Inflammatory macrophage treated with lipopolysaccharide for 1 hour (primary cell): ENCODE data around the gene CDC42BPG.
"Not testable (repeated sequence)": the region's sequence is repeated elsewhere in the genome, so short reads cannot be mapped to it uniquely, and the experiment has no call there.

Experiments used
- DNase-seq, 2 donors: peaks; one replicate each; pipeline ENCODE4 v3.0.0-alpha.2; 2020 to 2022

CDC42BPG gene

DNA sequence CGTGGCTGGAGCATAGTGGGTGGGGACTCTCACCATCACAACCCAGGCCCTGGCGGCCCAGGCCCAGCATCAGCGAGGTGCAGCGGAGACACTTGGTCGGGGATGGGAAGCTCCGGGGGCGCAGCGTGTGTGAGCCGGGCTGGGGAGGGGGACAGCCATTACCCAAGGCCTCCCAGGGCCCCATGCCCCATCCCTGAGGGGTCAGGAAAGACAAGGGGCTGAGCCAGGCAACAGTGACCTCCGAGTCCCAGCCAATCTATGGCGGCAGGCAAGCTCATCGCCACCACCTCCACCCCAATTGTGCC lies 11.3 kb downstream of the CDC42BPG start:
- DNase-seq: no peak

DNA sequence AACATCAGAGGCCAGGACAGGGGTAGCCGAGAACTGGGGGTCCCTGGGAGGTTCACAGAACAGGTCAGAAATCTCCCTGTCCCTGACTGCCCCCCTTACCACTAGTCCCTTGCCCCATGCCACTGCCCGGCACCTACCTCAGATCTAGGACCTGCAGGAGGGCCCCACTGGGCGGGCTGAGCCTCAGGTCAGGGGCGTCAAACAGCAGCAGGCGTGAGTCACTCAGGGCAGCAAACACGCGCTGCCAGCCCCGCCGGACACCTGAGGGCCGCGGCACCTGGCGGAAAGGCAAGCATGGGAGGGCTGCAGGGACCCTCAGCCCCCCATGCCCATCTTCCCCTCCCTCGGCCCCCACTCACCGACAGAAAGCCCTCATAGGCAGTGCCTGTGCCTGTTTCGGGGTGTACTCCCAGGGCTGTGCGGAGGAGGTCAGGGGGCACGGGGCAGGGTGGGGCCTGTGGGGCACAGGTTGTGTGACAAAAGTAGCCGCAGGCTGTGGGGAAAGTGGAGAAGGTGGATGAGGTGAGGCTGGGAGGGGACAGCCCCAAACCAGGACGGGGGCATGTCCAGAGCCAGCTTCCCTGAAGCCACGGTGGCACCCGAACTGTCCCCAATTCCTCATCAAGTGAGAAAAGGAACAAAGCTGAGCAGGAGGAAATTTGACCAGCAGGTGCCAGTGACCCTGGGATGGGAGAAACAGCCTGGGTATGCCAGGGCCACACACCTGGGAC lies 11.8 kb downstream of the CDC42BPG start:
- no peak for DNase-seq

DNA sequence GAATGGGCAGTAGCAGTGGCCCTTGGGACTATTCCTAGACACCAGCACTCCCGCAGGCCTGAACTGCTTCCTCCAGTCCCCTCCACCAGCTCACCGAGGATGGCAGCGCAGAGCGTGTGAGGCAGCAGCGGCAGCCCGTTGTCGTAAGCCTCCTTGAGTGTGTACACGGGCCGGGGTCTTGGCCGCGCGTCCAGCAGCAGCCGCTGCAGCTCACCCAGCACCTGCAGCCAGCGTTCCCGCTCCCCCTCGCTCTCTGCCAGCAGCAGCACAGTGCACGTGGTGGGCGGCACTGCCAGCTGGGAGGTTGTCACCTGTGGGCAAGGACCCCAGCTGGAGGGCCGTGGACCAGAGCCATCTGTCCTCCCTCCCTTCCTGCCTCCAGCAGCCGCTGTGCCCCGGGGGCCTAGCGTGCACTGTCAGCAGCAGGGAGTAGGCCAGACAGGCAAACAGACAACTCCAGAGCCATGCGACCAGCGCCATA lies 13.0 kb downstream of the CDC42BPG start:
- no peak for DNase-seq

DNA sequence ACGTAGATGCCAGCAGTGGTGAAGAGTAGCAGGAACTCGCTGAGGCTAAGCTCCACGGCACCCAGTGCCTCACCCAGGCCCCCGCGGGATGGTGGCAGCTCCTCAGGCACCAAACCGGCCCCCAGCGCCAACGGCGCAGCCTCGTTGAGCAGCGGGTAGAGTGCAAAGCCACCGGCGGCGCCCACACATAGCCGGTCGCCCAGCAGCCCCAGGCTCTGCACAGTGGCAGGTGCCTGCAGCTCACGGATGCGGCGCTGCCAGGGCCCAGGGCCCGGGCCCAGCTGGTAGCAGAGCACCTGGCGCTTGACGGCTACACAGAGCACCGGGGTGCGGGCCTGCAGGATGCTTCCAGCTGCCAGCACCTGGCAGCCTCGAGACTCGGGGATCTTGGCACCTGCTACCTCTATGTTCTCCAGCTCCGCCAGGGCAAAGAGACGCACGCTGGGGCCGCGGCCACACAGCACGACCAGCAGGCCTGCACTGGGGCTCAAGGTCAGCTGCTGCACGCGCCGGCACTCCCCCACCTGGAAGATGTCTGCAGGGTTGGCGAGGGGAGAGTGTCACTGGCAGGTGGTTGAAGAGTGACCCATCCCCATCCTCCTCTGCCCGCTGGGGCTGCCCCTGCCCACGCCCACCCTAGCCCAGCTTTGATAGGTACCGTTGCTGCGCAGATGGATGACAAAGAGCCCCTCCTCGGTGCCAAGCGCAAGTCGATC lies 14.8 kb downstream of the CDC42BPG start:
- no peak for DNase-seq

DNA sequence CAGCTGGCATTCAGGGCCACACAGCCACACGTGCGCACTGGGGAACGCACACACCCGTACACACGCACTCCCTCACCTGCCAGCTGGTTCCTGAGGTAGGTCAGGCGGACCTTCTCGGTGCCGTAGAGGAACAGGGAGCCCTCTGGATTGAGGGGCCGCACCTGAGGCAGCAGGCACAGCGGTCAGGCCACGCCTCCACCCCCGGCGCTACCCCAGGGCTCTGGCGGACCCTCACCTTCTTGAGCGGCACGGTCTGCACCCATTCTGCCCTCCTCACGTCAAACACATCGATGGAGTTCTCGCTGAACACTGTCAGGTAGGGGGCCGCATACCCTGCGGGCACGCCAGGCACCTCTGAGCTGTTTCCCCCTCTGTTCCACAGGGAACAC lies 17.0 kb downstream of the CDC42BPG start:
- DNase-seq: no peak

DNA sequence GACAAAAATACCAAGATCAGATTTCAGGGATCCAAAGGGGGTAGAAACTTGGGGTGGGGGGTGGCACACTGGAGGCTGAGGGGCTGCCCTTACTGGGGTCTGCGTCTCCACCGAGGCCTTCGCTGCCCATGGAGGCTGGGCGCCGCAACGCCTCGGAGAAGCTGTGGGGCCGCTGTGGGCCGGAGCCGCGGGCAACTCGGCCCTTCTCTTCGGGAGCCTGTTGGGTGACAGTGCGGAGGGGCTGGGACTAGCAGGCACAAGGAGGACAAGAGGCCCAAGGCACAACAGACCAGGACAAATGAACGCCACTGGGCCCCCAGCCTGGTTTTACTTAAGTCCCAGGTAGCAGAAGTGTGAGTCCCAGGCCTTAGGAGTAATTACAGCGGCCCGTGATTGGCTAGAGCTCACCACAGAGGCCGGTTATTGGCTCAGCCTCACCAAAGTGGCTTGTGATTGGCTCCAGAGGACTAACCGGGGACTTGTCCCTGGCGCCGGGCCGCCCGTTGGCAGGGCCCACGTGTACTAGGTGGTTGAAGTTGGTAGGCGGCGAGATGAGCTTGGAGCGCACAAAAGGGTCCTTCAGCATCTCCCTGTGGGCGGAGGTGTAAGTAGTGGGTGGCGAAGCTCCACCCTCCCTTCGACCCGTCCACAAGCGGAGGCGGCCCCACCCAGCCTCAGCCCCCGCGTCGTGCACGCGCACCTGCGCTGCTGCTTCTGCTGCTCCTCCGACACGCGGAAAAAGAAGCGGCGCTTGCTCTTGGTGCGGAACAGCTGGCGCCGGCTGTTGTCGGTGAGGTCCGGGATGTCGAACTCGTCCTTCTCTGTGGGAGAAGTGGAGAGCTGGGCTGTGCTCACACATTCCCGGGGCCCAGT lies 17.6 kb downstream of the CDC42BPG start:
- no peak for DNase-seq

DNA sequence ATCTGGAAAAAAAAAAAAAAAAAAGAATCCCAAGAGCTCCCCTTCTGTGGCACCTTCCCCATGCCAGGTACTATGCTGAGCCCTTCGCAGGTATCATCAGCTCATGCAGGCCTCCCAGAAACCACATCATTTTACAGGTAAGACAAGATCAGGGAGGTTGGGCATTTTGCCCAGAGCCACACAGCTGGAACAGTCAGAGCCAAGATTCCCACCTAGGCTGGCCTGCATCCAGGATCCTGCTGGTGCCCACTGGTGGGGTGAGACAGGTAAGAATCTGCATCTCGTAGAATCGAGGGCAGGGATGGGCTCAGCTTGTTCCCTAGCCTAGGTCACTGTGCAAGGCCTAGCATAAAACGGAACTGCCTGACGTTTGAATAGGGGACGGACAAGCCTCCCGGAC lies 18.4 kb downstream of the CDC42BPG start:
- DNase-seq: no peak

DNA sequence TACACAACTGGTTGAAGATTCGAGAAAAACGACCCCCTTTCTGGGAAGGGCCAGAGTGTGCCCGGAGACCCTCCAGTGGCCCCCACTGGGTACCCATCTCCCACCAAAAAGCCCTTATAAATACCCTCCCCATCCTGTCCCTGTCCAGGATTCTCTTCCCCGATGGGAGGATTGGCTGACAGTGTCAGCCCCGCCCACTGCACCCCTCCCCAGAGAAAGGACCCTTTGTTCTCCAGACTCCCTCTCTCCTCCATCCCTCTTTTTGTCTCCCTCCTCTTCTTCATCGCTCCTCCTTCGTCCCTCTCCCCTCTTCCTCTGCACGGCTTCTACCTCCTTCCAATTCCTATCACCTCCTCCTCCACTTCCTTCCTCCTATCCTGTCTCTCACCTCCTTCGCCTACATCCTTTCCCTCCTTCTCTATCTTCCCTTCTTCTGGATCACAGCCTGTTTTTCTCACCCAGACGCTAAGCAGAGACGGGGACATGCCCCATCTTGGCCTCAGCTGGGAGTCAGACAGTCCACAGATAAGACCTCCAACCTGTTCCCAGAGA lies 20.8 kb downstream of the CDC42BPG start:
- no peak for DNase-seq

DNA sequence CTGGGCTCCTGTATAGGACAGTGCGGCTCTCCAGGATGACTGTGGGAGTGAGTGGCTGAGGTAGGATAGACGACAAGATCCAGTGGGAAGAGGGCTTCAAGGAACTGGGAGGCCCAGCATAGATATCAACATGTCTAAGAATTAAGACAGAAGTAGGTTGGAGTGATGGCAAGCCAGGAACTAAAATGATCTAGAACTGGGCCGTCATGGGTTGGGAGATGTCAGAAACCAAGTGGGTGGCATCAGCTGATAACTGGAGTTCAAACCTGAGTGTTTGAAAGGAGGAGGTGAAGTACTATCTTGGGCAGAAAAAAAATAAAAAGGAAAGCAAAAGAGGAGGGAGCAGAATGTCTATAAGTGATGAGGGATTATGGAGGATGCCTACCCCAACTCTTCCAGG lies 27.0 kb downstream of the CDC42BPG start:
- no peak for DNase-seq

DNA sequence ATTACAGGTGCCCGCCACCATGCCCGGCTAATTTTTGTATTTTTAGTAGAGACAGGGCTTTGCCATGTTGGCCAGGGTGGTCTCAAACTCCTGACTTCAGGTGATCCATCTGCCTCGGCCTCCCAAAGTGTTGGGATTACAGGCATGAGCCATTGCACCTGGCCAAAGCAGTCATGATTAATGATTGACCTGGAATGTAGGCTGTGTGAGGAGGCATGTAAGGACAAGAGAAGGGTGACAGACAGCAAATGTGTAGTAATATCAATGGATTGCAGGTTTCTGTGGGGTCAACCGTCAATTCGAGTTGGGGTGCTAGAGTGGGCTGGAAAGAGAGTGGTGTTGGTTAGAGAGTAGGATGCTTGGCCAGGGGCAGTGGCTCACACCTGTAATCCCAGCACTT lies 29.0 kb downstream of the CDC42BPG start:
- DNase-seq: not testable (repeated sequence)

DNA sequence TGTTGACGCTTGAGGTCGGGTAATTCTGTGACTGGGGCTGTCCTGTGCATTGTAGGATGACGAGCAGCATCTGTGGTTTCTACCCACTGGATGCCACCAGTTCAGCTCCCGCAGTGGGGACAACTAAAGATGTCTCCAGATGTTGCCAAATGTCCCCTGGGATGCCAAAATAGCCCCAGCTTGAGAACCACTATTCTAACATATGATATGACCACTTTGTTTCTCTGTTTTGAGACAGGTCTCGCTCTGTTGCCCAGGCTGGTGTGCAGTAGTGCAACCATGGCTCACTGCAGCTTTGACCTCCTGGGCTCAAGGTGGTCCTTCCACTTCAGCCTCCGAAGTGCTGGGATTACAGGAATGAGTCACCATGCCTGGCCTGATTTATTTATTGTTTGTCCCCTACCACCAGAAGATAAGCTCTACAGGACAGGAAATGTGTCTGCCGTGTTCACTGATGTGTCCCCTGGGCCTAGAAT lies 29.7 kb downstream of the CDC42BPG start:
- DNase-seq: no peak

DNA sequence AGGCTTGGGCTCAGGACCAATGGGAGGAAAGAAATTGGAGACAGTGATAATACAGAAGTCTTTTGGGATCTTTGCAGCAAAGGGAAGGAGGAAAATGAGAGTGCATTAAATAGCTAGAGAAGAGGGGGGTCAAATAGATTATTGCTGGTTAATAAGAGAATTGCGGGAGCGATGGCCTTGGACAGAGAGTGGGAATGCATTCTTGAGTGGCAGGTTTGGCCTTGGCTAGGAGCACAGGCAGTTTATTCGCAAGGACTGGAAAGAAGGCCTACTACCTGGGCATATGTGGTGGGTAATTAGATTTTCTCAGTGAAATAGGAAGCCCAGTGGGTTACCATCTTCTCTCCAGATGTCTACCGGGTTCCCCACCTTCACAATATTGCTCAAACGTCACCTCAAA lies 30.6 kb downstream of the CDC42BPG start:
- no peak for DNase-seq

DNA sequence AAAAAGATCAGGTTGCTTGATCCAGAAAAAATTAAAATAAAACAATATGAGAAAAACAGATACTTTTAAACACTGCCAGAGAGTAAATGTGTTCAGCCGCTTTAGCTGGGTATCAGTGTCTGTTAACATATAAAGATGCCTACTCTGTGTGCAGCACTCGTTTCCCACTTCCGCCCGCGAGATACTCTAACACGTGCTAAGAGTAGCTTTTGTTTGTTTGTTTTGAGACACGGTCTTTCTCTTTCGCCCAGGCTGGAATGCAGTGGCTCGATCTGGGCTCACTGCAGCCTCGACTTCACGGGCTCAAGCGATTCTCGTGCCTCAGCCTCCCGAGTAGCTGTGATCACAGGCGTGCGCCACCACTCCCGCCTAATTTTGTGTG lies 33.6 kb downstream of the CDC42BPG start:
- no peak for DNase-seq

DNA sequence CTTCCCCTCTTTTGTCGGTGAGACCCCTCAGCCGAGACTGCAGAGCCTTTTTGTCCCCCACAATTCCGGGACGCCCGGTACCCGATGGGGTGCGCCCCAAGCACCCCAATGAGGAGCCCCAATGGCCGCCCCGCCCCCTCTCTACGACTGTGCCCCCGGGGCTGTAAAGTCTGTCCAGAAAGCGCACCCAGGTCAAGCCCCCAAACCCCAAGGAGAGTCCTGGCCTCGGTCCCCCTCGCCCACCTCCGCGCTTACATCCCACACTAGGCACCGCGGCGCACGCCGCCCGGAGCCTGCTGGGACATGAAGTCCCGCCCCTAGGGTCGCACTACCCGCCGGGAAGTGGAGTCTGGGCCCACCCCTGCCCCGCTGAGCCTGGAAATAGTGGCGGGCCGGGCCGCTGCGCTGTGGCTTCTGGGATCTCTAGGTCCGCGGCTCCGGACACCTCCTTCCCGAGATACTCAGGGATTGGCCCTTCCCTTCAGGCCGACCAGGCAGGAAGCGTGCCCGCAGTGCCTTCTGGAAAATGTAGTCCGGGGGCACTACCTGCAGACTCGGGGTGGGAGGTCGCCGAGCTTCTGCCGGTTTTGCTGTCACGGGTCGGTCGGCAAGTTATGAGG lies 34.1 kb downstream of the CDC42BPG start, which contains the start of gene MEN1:
Gene MEN1, minus strand, starts transcription at position 281 of the 620 bp plus-strand sequence. CDS start 442 bp downstream, outside the sequence.
- DNase-seq: peak; percentile 87 to 89

DNA sequence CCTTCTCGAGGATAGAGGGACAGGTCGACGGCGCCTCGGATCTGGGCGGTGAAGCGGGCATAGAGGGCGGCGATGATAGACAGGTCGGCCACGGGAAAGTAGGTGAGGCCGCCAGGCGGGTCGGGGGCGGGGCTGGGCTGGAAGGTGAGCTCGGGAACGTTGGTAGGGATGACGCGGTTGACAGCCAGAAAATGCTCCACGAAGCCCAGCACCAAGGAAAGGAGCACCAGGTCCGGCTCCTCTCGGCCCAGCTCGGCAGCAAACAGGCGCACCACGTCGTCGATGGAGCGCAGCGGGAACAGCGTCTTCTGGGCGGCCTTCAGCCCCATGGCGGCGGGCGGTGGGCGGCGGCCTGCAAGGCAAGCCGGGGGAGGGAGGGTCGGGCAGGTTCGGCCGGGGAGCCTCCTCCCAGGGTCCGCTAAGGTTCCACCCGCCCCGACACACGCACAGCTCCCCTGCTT lies 34.6 kb downstream of the CDC42BPG start:
- DNase-seq: peak in 1 of 2 donors; percentile 8

DNA sequence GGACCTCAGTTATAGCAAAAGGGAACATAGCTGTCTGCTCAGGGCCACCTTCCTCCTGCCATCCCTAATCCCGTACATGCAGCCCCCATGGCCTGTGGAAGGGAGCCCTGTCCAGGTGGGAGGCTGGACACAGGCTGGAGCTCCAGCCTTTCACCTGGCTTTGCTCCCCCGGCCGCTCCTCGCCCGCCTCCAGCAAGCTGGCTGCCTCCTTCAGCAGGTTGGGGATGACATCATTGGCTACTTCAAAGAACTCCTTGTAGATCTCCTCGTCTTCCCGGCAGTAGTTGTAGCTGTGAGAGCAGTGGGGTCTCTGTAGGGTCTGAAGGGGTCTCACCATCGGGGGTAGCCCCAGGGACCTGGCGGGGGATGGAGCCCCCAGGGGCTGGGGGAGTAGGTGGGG lies 39.0 kb downstream of the CDC42BPG start:
- DNase-seq: no peak

DNA sequence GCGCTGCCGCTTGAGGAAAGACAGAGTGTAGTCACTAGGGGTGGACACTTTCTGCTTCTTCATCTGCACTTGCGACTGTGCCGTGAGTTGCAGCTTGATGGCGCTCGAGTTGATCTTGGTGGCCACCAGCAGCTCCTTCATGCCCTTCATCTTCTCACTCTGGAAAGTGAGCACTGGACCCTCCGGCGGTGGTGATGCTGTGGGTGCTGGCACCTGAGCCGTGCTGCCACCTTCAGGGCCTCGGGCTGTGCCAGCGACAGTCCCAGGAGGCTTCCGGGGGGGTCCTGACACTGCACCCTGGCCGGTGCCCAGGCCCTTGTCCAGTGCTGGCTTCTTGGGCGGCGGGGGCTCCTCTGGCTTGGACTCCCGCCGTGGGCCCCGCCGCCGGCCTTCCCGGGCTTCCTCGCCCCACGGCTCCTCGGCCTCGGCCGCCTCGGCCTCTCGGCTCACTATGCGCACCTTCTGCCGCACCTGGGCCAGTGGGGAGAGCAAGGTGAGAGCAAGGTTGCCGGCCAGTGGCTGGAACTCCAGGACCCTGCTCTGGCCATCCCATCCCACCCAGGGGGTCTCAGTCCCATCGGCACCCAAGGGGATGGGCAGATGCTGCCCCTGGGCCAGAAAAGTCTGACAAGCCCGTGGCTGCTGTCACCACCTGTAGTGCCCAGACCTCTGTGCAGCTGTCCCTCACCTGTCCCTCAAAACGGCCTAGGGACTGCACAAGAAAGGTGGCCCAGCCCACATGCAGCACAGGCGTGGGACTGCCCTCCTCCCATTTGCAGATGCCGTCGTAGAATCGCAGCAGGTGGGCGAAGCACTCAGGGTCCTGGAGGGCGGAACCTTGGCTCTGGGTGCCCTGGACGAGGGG lies 39.9 kb downstream of the CDC42BPG start:
- DNase-seq: no peak

DNA sequence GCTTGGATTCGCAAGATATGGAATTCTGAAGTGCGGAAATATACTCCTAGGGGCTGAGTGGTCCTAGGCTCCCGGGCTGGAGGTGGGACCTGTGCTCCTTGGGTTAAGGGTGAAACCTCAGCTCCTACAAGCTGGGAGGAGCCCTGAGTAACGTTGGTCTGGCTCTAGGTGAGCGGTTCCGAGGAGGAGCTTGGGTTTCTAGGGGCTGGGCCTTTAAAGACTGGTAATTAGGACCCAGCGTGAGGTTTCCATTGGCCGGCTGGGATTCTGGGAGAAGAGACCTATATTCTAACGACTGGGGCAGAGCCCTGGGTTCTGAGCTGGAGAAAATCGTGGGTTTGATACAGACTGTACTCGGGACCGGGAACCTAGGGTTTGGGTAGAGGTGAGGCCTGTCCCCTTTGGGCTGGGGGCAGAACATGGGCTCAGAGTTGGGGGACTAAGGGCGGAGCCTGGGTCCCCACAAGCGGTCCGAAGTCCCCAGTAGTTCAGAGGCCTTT lies 40.6 kb downstream of the CDC42BPG start:
- DNase-seq: no peak

DNA sequence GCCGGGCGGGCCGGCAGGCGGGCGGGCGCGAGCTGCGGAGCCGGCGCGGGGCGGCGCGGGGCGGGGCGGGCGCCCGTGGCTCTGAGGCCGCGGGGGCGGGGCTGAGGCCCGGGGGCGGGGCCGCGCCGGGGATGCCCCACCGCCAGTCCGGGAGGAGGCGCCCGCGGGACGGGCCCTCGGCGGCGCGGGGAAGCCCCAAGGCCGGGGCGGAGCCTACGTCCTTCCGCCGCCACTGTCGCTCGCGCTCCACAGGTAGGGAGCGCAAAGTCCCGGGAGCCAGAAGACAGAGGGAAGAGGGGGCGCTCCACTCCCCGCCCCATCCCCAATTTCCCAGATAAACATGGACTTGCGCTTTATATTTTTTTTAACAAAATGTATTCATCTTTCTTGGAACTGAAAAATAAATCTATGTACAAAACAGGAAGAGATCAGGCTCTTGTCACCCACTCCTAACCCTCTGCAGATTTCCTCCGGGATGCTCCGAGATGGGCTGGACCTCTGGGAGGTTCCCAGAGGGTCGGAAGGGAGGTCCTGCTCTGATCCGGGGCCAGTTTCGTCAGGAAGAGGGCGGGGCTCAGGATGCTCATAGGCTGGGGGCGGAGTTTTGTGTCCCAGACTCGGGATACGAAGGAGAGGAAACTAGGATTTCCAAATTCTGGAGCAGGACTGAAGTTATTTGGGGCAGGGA lies 41.2 kb downstream of the CDC42BPG start, which contains the start of gene MAP4K2:
Gene MAP4K2, minus strand, starts transcription at position 57 of the 688 bp plus-strand sequence. CDS start 65 bp downstream, outside the sequence.
- DNase-seq: peak; percentile 74 to 88

DNA sequence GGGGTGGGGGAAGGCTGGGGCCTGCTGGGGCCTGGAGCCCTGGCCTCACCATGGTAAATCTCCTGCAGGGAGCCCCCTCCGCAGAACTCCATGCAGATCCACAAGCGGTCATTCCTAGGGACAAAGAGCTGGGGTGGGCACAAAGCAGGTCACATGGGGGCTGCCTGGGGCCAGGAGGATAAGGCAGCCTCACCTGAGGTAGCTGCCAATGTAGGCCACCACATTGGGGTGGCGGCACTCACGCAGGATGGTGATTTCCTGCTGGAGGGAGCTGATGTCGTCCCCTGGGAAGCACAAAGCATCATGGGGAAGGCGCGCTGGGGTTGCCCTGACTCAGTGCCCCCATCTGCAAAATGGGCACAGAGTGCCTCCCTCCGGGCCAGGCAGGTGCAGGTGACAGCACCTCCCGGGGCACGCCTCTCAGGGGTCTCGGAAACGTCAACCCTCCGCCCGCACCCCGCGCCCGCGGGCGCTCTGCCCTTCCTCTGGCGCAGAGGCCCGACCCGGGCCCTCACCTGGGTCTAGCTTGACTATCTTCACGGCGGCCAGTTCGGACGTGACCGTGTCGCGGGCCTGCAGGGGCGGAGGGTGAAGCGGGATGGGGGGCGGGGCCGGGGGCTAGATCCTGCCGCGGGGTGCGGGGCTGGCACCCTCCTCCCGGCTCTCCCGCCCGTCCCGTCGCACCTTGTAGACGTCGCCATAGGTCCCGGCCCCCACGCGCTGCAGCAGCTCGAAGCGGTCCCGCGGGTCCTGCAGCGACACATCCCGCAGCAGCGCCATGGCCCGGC lies 41.9 kb downstream of the CDC42BPG start:
- DNase-seq: no peak
